Ovary (tissue), 3 donors: ENCODE measurements around the gene AP1S3.
"Not testable (repeated sequence)": the region's sequence is repeated elsewhere in the genome, so short reads cannot be mapped to it uniquely, and the experiment has no call there.

Experiments
- EP300 ChIP-seq: sonication (generic); formaldehyde crosslinking; IDR thresholded peaks from one replicate; pipeline ENCODE4 v1.6.1; 2017; ENCODE audit warnings: antibody characterized with exemption
- TF ChIP-seq, protein P1 (sequence below), 3 donors: fragments of 450-650 bp in 2 of 3; fragments of 200-600 bp in 1 of 3; IDR thresholded peaks; one replicate each; pipeline versions ENCODE4 v1.5.1 to v1.8.0; 2016 to 2022; ENCODE audit warnings: antibody characterized with exemption in 3 of 3, mild to moderate bottlenecking in 1 of 3
- donor health status: DM: no; HTN: no; CAD: no.

DNA sequence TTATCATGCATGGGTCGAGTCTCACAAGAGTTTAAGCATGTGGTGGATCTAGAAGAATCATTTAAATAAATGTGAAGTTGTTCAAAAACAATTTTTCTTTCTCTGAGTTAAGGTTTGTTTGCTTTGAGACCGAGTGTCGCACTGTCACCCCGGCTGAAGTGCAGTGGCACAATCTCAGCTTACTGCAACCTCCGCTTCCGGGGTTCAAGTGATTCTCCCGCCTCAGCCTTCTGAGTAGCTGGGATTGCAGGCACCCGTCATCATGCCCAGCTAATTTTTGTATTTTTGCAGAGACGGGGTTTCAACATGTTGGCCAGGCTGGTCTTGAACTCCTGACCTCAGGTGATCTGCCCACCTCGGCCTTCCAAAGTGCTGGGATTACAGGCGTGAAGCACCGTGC, 34.3 kb upstream of the AP1S3 start:
- TF ChIP-seq, protein P1, sequence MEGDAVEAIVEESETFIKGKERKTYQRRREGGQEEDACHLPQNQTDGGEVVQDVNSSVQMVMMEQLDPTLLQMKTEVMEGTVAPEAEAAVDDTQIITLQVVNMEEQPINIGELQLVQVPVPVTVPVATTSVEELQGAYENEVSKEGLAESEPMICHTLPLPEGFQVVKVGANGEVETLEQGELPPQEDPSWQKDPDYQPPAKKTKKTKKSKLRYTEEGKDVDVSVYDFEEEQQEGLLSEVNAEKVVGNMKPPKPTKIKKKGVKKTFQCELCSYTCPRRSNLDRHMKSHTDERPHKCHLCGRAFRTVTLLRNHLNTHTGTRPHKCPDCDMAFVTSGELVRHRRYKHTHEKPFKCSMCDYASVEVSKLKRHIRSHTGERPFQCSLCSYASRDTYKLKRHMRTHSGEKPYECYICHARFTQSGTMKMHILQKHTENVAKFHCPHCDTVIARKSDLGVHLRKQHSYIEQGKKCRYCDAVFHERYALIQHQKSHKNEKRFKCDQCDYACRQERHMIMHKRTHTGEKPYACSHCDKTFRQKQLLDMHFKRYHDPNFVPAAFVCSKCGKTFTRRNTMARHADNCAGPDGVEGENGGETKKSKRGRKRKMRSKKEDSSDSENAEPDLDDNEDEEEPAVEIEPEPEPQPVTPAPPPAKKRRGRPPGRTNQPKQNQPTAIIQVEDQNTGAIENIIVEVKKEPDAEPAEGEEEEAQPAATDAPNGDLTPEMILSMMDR (IDR thresholded peaks at IDR 0.05), result not testable (repeated sequence)
- TF ChIP-seq EP300, result not testable (repeated sequence)
